Activated CD8-positive, alpha-beta memory T cell treated with anti-CD3 and anti-CD28 coated beads for 24 hours (primary cell): ENCODE results near the gene ATP5F1E.

ENCODE experiments used
- DNase-seq: peaks from one replicate; pipeline ENCODE4 v3.0.0-alpha.2; 2020

ATP5F1E gene

DNA sequence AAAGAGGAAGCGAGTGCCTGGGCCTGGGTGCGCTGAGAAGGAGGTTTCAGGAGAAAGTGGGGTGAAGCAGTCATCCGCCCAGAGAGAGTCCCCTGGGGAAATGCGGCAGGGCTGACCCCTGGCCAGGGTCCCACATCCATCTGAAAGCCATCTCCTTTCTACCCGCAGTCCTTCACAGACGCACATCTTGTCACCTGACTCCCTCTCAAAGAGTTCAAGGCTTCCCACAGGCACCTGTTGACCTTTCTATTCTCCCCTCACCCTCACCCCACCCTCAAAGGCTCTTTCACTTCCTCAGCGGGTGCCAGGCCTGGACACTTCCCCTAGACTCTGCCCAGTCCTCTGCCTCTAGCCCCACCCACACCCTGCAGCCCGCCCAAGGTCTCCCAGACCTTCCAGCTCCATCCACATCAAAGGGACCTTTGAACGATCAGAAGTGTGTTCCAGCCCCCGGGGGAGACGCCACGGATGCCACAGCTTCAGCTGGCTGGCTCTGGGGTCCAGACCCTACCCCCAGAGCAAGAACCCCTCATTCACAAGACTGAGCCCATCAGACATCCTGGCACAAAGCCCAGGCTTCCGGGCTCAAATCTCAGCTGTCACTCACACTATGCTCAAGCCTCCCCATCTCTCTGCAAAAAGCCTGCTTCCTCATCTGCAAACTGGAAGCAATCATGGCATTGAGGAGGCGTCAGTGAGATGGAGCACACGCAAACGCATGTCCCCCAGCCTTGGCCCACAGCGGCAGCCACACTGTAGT is 27.2 kb downstream of the ATP5F1E start:
- no peak for DNase-seq

DNA sequence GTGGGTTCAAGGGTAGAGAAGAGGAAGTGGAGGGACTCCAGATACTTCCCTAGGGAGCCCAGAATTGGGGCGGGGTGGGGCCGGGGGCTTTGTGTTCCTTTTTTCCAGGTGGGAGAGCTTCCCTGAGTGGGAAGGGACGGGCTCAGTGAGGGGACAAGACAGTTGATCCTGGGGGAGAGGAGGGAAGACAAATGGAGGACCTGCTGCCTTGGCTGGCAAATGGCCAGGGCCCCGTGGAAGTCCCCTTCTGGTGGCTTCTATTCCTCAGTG is 27.7 kb downstream of the ATP5F1E start:
- peak; percentile 74 for DNase-seq

DNA sequence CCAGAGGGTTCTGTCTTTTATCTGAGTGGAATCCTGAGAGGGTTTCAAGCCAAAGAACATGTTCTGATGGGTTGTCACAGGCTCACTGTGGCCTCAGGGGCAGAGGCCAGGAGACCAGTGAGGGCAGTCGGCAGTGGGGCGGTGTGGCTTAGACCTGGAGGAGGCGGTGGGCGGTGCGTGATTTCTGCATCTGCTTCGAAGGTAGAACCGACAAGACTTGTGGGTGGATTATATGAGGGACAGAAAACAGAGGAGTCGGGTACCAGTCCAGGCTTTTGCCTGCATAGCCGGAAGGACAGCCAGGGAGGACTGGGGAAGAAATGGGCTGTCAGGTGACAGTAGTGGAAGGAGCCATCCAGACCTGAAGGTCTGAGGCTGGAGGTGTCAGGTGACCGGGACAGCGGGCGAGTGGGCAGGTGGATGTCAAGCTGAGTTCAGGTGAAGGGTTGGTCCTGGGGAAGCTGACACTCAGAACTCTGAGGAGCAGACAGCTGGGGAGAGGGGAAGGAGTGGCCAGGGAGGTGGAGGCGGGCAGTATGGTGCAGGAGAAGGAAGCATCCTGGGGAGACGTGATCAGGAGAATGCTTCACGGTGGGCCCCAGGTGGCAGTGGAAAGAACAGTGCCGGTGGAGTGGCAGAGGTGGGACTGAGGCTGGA is 28.2 kb downstream of the ATP5F1E start:
- DNase-seq, result no peak

DNA sequence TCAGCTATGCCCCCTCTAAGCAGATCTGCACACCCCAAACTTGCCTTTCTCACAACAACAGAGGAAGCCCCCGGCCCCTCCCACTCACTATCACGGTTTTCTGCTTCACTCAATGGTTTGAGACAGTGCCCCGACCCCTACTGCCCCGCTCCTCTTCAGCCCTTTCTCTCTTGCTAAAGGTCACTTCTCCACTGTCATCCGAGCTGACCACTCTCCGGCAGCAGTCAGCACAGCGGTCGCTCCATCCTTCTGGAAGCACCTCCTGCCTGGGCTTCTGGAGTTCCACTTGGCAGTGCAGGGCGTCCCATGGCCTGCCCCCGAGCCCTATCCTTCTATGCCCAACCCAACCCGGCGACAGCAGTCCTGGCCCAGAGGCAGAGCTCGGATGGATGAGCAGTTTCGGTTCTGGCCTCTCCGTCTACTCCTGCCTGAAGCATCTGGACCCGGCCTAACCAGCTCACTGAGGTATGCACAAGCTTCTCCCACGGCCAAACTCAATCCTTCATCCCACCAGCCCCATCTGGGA is 29.2 kb downstream of the ATP5F1E start:
- no peak for DNase-seq

DNA sequence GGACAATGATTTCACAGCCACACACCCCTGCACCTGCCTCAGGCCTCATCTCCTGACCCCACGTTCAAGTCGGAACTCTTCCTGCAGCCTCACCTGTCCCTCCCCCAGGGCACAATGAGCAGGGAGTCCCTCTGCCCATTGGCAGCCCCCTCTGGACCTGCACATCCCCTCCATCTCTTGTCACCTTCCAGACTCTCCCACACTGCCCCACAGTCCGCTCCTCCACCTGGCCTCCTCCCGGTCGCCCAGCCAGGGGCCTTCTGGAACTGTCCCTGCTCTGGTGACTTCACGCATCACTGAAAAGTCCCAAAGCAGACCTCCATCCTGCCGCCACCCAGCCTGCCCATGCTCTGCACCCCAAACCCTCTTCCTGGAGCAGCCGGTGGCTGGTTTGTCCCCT is 29.7 kb downstream of the ATP5F1E start:
- no peak for DNase-seq

DNA sequence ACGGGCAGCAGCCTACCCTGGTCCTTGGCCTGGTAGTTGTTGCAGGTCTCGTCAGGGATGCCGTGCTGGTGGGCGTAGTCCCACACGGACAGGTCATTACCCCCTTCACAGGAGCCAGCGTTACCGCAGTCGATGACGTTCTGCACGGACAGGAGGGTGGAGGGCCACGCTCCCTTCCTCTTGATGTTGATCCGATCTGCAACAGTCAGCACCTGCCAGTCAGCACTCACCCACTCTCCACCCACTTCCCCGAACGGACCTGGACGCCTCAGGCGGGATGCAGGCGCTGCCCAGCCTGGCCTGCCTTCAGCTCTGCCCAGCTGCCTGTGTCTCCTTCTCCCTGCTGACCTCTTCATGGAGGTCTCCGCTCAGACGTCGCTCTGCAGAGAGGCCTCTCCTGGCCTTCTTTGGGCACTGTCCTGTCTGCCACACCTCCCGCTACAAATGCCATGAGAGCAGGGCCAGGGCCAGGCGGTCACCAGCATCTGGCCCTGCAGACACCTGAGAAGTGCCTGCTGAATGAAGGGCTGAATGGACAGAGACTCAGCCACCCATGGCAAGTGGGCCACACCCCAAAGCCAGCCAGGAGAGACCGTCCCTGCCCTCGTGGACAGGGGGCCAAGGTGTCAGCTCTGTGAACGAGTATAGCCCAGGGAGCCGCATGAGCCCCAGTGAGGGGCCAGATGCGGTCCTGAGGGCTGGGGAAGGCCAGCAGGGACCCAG is 30.5 kb downstream of the ATP5F1E start:
- no peak for DNase-seq

DNA sequence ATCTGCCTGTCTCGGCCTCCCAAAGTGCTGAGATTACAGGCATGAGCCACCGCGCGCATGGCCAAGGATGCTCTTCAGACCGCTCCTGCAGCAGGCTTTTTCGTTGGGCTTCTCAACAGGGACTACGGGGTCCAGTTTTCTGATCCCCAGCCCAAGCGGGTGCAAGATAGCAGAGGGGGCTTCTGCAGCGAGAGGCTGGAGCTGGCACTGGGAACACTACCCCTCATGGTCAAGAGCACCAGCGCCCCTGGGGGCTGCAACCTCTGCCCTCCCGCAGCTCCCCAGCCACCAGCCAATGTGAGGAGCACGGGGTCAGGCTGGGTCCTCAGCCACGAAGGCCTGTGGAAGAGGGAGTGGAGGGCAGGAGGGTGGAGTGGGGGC is 31.1 kb downstream of the ATP5F1E start:
- no peak for DNase-seq

DNA sequence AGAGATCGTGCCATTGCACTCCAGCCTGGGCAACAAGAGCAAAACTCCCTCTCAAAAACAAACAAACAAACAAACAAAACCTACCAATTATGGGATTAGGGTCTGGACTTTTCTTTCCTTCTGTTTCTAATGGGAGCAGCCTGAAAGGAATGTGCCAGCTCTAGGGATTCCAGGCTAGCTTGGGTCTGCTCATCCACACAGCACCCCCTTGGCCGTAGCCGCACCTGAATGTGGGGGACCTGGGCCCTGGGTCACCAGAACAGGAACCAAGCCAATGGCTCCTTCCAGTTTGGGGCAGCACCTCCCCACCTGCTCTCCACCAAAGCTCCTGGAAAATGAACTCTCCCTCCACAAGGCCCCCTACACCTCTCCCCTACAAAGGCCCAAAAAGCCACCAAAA is 31.8 kb downstream of the ATP5F1E start:
- no peak for DNase-seq

DNA sequence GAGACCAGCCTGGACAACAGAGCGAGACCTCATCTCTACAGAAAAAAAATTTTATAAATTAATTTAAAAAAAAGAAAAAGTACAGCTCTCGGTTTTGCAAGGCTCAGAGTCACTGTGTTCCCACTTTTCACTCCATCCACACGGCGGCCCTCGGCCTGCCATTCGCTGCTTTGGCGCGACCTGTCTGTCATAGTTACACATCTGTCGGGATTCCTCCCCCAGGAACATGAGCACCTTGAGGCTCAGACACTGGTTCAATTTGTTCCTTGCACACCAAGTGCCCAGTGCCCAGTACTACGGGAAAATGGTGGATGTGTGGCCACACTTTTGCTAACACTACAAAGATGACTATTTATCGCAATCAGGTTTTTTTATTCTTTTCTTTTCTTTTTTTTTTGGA is 33.5 kb downstream of the ATP5F1E start:
- no peak for DNase-seq

DNA sequence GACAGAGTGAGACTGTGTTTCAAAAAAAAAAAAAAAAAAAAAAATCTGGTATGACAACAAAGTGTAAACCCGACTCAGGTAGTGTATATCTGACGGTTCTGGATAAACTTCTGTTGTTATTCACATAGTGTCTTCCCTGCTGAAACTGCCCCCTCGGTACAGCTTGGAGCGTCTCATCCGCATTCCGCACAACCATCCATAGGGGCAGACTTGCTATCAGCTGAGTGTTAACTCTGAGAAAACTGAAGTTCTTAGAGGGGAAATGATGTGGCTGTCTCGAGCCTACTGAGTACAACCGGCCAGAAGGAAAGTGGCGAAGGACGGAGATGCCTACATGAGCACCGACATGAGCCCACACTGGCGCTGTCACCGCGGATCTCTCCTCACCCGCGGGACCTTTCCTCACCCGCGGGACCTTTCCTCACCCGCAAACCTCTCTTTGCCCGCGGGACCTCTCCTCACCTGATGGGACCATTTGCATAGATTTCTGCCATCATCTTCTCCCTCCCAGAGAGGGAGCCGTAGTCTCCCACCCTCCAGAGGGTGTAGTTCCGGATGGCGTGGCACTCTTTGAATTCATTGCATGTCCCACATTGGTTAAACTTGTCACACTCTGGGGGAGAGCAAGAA is 34.9 kb downstream of the ATP5F1E start:
- no peak for DNase-seq

DNA sequence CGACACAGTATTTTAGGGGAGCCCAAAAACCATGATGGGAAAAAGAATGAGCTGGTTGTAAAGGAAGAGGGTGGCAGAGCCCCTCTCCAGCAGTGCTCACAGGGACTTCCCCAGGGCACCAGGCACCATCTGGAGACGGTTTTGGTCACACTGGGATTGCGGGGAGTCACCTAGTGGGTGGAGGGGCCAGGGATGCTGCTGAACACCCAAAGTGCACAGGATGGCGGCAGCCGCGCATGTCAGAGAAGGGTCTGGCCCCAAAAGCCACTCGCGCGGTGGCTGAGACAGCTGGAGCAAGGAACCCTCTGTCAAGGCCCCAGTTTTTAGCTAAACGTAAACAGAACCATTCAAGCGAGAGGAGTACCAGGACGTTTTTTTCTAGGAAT is 35.9 kb downstream of the ATP5F1E start:
- no peak for DNase-seq

DNA sequence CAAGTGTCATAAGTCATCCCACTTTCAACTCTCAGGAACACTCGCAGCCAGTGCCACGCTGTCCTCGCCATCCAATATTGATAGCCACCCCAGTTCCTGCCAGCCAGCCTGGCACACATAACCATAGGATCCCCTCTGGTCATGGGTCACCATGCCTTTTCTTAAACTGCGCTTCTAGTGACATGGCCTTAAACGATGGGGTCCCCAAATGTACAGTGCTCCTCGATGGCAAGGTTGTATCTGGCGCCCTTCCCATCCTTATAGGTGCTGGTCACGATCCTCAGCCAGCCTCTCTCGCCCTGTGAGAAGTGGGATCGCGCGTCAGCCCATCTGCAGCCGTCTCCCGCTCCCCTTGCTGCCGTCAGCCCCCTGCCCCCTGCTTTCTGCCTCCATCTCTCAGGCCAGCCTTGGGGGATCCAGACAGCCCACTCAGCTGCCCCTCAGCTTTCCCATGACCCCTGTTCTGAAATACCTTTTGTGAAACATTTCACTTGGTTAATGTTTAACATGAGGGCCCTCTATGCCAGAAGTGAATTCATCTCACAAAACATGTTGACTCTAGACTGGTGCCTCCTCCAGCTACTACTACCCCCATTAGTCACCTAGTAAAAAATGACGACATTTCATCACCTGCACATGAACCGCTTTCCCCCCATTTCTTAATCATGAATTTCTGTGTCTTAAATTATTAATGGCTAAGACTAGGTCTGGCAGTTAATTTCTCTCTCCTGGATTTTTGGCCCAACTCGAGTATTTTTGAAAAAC is 36.5 kb downstream of the ATP5F1E start:
- no peak for DNase-seq

DNA sequence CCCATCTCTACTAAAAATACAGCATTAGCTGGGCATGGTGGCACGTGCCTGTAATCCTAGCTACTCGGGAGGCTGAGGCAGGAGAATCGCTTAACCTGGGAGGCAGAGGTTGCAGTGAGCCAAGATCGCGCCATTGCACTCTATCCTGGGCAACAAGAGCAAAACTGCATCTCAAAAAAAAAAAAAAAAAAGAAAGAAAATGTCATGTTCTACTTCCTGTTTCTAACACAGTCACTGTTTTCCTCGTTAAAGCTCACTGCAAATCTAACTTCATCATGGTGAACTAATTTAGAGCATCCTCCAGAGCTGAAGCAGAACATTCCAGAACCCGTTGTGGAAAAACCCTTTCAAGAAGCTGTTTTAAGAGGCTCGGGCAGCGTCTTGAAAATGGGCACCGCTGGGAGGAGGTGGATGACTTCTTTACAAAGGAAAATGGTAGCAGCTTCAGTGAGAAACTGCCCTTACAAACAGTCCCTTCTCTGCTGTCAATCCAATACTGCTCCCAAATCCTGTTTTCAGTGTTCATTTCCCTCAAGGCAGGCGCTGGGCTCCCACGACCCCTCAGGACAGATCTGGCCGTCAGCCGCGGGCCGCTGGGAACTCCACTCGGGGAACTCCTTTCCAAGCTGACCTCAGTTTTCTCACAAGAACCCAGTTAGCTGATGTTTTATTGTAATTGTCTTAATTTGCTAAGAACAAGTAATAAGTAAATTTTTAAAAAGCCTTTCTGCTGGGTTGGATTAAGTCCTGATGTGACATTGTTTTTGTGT is 37.6 kb downstream of the ATP5F1E start:
- no peak for DNase-seq

DNA sequence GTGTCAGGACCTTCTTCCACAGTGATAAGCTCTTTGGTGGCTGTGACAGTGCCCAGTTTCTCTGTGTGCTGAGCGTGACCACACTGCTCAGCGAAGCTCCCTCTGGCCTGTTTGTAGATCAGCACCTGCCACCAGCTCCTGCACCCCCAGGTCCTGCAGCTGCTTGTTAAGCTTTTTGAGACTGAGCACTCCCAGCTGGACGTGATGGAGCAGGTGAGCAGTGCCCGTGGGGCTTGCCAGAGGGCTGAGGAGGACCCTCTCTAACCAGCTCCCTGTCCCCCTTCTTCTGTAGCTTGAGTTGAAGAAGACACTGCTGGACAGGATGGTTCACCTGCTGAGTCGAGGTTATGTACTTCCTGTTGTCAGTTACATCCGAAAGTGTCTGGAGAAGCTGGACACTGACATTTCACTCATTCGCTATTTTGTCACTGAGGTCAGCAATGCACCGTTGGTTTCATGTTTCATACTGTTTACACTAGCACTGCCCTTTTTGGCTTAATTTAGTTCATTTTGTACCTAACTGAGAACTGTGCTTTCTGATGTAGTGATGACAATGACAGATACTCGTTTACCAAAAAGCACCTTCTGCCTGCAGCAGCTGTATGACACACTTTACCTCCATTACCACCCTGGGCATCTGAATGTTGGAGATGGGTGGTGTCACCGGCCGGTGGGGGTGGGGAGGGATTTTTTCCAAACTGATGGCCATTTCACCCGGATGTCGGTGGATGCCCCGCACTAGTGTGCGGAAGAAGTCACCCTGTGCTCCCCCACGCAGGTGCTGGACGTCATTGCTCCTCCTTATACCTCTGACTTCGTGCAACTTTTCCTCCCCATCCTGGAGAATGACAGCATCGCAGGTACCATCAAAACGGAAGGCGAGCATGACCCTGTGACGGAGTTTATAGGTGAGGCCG is 38.5 kb downstream of the ATP5F1E start:
- no peak for DNase-seq

DNA sequence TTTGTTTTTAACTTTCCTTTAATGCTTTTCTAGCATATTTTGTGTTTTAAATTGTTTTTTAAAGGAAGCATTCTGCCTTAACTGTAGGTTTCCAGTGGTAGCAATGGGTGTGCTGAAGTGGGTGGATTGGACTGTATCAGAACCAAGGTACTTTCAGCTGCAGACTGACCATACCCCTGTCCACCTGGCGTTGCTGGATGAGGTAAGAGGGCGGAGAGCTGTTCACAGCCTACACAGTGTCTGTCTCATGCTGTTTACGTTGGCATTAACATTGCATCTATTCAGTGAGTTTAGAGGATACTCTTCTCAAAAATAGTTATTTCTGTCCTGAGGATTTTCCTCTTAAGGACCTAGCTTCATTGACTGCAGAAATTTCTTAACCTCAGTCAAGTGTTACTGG is 39.2 kb downstream of the ATP5F1E start:
- DNase-seq, result no peak

DNA sequence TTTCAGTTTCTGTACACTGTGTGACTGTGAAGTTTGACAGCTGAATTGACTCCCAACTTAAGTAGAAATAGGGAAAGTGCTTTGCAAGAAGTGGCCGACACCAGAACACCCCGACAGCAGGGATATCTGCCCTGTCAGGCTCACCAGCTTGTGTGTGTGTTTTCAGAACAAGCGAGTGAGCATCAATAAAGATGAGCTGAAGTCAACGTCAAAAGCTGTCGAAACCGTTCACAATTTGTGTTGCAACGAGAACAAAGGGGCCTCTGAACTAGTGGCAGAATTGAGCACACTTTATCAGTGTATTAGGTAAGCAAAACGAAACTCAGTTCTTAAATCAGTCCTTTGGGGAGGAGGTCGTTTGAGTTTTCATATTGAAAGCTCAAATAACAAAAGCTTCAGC is 40.4 kb downstream of the ATP5F1E start:
- no peak for DNase-seq

DNA sequence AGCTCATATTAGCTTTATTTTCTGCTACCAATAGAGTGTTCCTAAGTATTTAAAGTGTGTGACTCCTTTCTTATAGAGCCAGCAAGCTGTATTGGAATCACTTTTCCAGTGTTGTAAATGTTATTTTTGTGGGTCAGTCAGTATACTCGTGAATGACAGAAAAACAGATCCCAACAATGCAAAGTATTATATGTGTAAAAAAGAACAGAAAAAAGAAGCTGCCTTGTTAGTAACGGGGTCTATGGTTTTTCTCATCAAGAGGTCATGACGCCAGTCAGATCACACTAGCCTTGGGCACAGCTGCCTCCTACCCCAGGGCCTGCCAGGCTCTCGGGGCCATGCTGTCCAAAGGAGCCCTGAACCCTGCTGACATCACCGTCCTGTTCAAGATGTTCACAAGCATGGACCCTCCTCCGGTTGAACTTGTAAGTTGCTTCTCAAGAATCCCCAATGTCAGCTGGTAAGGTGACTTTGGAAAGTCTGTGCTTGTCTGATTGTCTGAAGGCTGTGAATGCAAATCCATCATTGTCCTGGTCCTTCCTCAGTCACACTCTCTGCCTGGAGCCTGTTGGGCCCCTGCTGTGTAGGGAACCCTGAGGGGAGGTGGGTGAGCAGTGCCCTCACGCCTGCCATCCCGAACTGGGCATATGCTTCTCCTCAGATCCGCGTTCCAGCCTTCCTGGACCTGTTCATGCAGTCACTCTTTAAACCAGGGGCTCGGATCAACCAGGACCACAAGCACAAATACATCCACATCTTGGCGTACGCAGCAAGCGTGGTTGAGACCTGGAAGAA is 41.3 kb downstream of the ATP5F1E start:
- DNase-seq, result no peak

DNA sequence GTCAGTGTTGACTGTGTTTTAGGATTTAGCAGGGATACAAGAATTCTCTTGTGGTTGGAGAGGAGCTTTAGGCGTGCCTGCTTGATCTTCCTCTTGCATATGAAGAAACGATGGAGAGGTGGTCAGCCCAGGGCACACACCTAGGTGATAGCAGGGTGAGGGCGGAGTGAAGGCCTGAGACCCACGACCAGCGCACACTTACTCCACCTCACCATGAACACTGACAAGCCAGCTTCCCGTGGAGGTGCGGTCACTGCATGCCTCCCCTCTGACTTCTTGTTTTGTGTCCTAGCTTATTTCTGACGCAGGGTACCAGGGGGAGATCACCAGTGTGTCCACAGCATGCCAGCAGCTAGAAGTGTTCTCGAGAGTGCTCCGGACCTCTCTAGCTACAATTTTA is 42.9 kb downstream of the ATP5F1E start:
- peak; percentile 30 for DNase-seq

DNA sequence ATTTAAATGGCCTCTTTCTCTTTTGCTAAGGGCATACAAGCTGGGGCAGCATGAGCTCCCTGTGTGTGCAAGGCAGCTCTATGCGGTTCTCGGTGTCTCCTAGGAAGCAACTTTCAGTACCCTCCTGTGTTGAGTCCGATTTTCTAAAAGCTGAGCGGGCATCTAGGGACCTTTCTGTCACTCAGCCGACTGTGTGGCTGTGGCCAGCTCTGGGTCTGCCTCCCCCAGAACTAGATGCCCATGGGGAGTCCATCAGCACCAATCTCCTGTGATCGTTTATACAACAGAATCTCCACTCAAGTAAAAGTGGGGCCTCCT is 43.6 kb downstream of the ATP5F1E start:
- DNase-seq, result peak; percentile 21
